Measurements from ENCODE around the gene CCDC33.
A peak's percentile ranks its signal among the peaks of the same experiment; 100 is the strongest.

The CCDC33 gene

DNA sequence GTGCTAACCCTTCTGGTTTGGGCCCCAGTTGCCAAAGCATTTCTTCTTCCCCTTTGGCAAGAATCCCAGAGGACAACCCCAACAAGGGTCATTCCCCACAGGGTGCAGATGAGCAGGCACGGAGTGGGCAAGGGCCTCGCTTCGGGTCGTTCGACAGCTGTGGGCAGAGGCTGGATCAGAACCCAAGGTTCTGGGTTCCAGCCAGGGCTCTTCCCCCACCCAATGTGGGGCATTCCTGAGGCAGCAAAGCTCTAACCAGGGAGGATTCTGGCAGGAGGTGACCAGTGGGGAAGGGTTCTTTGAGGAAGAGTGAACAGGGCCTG is 83.0 kb downstream of the CCDC33 start (continued):
- TF ChIP-seq ZNF529 (tag by site-specific recombination; IDR thresholded peaks at IDR 0.05; ENCODE audit: insufficient replicate concordance) (no peak), ZNF335 (tag by site-specific recombination; conservative IDR thresholded peaks at IDR 0.05) (no peak), YY1 (tag by site-specific recombination; IDR thresholded peaks at IDR 0.05) (no peak), ZNF768 (tag by site-specific recombination; IDR thresholded peaks at IDR 0.05) (no peak), ZNF184 (tag by site-specific recombination; IDR thresholded peaks at IDR 0.05) (no peak), ZNF48 (tag by site-specific recombination; IDR thresholded peaks at IDR 0.05) (no peak), ZNF248 (tag by site-specific recombination; IDR thresholded peaks at IDR 0.05) (no peak), PRDM4 (tag by site-specific recombination; IDR thresholded peaks at IDR 0.05) (no peak)

DNA sequence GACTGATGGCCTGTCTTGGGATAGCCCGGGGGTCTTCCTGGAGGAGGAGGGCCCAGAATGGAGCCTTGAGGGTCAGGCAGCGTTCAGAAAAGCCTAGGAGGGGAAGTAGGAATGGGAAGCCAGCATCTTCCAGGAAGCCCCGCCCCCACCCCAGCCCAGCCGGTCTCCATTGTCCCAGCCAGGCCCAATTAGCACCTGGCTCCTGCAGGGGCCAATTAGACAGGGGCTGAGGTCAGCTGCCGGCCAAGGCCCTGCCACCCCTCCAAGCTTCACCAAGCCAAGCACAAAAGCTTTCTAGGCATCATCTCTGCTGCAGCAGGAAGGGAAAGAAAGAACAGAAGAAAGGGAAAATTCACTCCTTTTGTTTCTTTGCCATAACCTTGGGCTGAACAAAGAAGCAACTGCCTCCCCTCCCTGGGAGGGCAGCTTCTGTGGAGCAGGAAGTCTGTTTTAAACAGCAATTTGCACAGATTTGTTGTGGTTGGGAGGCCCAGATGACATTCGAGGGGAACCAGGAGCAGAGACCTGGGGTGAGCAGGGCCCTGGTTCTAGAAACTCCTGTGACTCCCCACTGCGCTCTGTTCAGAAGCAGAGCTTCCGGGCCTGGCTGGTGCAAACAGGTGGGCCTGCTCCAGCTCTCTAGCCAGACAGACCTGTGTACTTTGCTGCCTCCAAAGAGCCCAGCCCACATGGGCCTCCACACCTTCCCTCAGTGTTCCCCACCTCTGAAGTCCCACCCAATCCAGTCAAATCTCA is 83.6 kb downstream of the CCDC33 start:
- Histone ChIP-seq H3K4me3 (ENCODE audit: low read depth, low read length) (no peak overlapping the region), H3K36me3 (ENCODE audit: control insufficient read depth in 2 of 2, insufficient read depth in 1 of 2, low read length in 2 of 2) (no peaks in the 10 kb centered on the region), H3K9me3 (ENCODE audit: control insufficient read depth, insufficient read depth, low read depth, low read length) (no peaks in the 10 kb centered on the region), H3K4me1 (ENCODE audit: control insufficient read depth, insufficient read depth, low read length) (peaks cover 17% of the 10 kb centered on the region), H3K27ac (ENCODE audit: extremely low read depth, low read depth, low read length) (no peak overlapping the region)
- ChIA-PET POLR2A (no interaction called here), CTCF (interaction anchor here (0.6 to 16.8 kb wide), 19 partner anchors 9 to 422 kb away, joined by 3 to 301 read pairs (median 4); partner anchors contain the start of gene ISLR2)
- TF ChIP-seq OSR2 (tag by site-specific recombination; IDR thresholded peaks at IDR 0.05) (peak; percentile 78), ZNF626 (tag by site-specific recombination; IDR thresholded peaks at IDR 0.05) (no peak), SCRT2 (tag by site-specific recombination; IDR thresholded peaks at IDR 0.05) (peak; percentile 73), ZNF473 (tag by site-specific recombination; IDR thresholded peaks at IDR 0.05) (no peak), PRDM1 (tag by site-specific recombination; IDR thresholded peaks at IDR 0.05) (0 out of 2 replicates have a peak, but pooled peaks have one; percentile 17)
- TF ChIP-seq, protein P1, sequence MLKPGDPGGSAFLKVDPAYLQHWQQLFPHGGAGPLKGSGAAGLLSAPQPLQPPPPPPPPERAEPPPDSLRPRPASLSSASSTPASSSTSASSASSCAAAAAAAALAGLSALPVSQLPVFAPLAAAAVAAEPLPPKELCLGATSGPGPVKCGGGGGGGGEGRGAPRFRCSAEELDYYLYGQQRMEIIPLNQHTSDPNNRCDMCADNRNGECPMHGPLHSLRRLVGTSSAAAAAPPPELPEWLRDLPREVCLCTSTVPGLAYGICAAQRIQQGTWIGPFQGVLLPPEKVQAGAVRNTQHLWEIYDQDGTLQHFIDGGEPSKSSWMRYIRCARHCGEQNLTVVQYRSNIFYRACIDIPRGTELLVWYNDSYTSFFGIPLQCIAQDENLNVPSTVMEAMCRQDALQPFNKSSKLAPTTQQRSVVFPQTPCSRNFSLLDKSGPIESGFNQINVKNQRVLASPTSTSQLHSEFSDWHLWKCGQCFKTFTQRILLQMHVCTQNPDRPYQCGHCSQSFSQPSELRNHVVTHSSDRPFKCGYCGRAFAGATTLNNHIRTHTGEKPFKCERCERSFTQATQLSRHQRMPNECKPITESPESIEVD (tag by site-specific recombination; IDR thresholded peaks at IDR 0.05): no peak

GRCh38 chr15:74320352-74321247 is 84.5 kb downstream of the CCDC33 start:
- no peak overlapping the region for H3K4me3 ChIP-seq (ENCODE audit: low read depth, low read length)
- H3K36me3 ChIP-seq (ENCODE audit: control insufficient read depth in 2 of 2, insufficient read depth in 1 of 2, low read length in 2 of 2): no peaks in the 10 kb centered on the region
- ChIA-PET CTCF (interaction anchor here (0.6 to 16.8 kb wide), 36 partner anchors 10 to 954 kb away, joined by 3 to 301 read pairs (median 4); partner anchors contain the start of gene ISLR2), POLR2A (interaction anchor here (0.6 kb wide), 1 partner anchor 22 kb away, joined by 4 read pairs; no protein-coding TSS in a partner anchor)
- H3K9me3 ChIP-seq (ENCODE audit: control insufficient read depth, insufficient read depth, low read depth, low read length): no peaks in the 10 kb centered on the region
- H3K27ac ChIP-seq (ENCODE audit: extremely low read depth, low read depth, low read length): no peak overlapping the region
- H3K4me1 ChIP-seq (ENCODE audit: control insufficient read depth, insufficient read depth, low read length): peaks cover 10% of the 10 kb centered on the region
- TF ChIP-seq ZBTB10 (tag by site-specific recombination; IDR thresholded peaks at IDR 0.05) (no peak), BCL6B (tag by site-specific recombination; IDR thresholded peaks at IDR 0.05) (no peak), ZNF776 (tag by site-specific recombination; IDR thresholded peaks at IDR 0.05; ENCODE audit: borderline replicate concordance) (no peak), ZNF830 (tag by site-specific recombination; IDR thresholded peaks at IDR 0.05; ENCODE audit: low read depth) (no peak), ZBTB20 (tag by site-specific recombination; IDR thresholded peaks at IDR 0.05) (no peak)
- TF ChIP-seq, protein P2, sequence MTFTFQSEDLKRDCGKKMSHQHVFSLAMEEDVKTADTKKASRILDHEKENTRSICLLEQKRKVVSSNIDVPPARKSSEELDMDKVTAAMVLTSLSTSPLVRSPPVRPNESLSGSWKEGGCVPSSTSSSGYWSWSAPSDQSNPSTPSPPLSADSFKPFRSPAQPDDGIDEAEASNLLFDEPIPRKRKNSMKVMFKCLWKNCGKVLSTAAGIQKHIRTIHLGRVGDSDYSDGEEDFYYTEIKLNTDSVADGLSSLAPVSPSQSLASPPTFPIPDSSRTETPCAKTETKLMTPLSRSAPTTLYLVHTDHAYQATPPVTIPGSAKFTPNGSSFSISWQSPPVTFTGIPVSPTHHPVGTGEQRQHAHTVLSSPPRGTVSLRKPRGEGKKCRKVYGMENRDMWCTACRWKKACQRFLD (tag by site-specific recombination; IDR thresholded peaks at IDR 0.05): no peak
